NCI-H226 (cell line): ENCODE measurements around the gene PPFIBP2.

Experiments used
- DNase-seq: peaks from one replicate; pipeline ENCODE4 v3.0.0-alpha.2; 2015

The PPFIBP2 gene

DNA sequence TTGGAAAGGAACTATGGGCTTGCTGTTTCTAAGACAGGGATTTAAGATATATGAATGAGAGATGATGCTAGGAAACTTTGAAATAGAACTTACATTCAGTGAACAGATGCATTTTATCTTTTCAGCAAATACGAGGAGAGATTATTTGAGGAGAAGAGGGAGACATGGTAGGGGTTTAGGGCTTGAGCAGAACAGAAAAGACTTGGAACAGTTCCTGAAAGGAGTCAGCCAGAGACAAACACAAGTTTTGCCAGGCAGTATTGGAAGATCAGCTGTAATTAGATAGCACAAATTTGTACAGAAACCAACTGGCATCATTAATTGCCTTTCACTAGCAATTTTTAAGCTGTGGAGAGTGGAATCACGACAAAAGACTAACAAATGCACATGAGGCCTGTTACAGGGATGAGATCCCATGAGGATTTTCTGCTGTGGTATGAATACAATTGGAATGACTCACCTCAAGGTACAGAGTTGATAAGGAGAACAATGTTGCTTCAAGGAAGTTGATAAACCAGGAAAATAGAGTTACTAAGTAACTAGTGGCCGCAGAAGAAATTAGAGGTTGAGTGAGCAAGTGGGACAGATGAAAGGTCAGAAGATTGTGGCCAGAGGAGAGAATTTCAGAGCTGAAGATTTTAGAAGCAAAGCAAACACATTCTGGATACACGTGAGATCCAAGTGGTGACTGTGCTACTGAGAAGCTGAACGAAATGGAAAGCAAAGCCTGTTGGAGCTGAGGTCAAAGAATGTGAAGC is 91.6 kb downstream of the PPFIBP2 start:
- DNase-seq: peak; percentile 96

- DNase-seq: no peak
Observed at GRCh38 chr11:7606496-7606895, 92.7 kb downstream of the PPFIBP2 start.

GRCh38 chr11:7609015-7609414 is 95.2 kb downstream of the PPFIBP2 start:
- no peak for DNase-seq

- no peak for DNase-seq
Observed at GRCh38 chr11:7609521-7609920, 95.7 kb downstream of the PPFIBP2 start.

- no peak for DNase-seq
Observed at GRCh38 chr11:7610393-7610792, 96.6 kb downstream of the PPFIBP2 start.

DNA sequence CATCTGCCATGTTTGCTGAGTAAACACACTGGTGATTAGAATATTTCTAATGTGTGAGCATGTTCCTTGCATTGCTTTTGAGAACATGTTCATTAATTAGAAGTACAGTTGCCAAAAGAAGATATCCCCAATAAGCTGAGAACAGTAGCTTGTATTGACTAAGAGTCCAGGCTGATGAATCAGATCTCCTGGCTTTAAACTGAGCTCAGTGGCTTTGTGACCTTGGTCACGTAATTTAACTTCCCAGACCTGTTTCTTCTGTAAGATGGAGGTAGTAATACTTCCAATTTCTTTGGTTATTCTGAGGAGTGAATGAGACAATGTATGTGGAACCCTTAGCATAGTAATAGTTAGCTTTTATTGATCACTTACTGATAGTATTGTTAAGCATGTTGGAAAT is 97.6 kb downstream of the PPFIBP2 start:
- no peak for DNase-seq

DNA sequence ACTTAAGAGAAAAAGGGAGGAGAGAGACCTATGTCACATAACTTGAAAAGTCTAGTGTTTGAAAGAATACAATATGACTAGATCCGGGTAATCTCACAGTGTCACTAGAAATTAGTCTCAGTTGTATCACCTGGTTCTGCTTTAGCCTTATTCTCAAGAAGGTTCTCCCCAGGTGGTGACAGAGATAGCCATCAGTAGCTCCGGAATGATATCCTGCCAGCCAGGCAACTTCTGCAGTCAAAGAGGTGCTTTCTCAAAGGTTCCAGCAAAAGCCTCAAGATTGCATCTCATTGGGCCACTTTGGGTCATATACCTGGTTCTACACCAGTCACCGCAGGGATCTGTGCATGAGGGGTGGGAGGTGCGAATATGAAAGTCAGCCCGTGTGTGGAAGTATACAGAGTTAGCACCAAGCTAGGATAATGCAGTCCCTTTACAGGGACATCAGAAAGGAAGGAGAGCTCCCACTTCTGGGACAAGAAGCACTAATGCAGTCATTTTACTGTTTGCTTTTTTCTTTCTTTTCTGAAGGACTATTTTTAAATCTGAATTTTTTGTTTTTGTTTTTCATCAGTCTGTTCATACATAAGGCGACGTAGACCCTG is 98.4 kb downstream of the PPFIBP2 start:
- DNase-seq: no peak

- DNase-seq: no peak
Observed at GRCh38 chr11:7612661-7613393, 99.0 kb downstream of the PPFIBP2 start.

DNA sequence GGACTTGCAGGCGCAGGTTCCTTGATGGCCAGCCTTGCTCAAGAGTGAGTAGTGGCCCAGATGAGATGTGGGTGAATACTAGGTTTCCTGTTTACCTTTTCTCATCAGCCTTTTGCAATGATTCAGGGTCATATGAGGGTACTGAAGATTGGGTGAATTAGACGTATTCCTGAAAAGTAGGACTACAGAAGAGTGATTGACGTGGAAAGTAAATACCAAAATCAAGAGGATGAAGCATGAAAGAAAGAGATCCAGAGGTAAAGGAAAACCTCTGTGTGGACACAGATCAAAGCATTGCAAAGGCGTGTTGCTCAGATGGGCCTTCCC is 99.6 kb downstream of the PPFIBP2 start:
- no peak for DNase-seq

GRCh38 chr11:7614656-7615055 is 100.9 kb downstream of the PPFIBP2 start:
- no peak for DNase-seq

GRCh38 chr11:7617032-7617431 is 103.2 kb downstream of the PPFIBP2 start:
- DNase-seq: no peak

GRCh38 chr11:7619322-7619721 is 105.5 kb downstream of the PPFIBP2 start:
- no peak for DNase-seq

DNA sequence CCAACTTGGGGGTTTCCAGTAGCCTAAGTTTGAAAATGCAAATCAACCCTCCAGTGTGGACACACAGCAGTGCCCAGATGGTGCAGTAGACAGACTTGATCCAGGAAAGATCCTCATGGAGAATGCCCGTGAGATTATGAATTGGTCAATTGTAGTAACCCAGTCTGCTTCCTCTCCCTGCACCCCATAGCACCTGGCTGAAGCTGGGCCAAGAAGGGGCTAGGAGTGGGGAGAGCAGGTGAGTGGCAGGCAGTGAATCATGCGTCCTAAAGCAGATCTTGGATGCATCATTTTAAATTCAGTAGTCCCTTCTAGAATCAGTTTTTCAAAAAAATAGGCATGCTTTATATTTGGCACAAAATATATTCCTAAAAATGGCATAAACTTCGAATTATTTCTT is 107.3 kb downstream of the PPFIBP2 start:
- DNase-seq: no peak

DNA sequence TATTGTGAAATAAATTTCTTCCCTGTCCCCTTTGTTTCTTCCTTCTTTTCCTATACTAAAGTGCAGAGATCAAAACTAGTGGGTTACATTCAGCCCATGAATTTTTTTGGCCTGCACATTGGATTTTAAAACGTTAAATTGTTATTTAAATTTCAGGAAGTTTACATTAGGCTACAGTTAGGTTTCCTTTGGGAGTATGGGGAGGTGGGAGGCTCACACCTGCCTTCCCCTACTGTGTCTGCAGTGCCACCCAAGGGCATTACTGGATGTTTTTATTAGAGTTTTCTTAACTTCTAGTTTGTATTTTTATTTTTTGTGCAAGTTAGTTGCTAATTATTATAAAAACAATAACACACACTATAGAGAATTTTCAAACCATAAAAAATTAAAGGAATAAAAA is 107.8 kb downstream of the PPFIBP2 start:
- no peak for DNase-seq

DNA sequence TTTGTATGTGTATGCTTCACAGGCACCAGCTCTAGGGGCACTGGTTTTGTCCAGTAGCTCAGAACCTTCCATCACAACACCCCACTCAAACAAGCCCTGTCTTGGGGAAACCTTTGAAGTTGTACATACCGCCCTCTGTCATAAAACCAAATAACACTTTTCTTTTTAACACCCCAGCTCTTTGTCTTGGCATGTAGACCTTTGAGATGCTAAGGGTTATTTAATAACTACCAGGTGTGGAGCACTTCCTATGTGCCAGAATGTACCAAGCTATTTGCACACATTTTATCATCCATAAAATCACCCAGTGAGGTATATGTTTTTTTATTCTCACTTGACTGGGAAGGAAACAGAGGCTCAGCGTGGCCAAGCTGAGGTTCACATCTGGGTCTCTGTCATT is 108.9 kb downstream of the PPFIBP2 start:
- no peak for DNase-seq

- no peak for DNase-seq
Observed at GRCh38 chr11:7628660-7629059, 114.9 kb downstream of the PPFIBP2 start.

DNA sequence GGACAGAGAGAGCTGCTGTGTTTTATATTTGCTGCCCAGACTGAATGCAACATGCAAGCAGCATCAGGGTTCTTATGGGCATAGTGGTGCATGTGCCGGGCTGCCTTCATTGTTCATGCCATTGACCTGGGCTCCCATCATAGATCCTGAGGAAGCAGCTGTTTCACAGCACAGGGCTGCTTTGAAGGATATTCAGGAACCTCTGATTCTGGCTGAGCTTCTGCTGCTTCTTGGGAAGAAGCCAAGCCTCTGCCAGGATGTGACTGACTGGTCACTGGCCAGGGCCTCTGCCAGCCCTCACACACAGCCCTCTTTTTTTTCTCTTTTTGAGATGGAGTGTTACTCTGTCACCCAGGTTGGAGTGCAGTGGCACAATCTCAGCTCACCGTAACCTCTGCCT is 116.2 kb downstream of the PPFIBP2 start:
- DNase-seq: no peak

GRCh38 chr11:7632211-7632610 is 118.4 kb downstream of the PPFIBP2 start:
- DNase-seq: no peak

DNA sequence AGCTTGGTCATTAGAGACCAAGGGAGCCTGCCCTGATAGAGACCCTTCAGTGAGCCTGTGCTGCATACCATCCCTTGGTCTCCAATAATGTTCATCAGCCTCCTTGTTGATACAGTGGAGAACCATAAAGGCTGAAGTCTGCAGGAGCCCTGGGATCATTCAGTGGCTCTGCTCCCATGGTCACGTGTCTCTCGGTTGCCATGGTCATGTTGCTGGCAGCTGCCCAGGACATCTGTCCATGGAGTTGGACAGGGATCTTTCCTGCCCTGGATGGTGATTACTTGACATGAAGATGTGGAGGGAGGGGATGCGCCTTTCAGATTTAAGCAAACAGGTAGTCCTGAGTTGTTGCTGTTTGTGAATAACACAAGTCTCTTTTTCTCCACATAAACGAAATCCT is 121.3 kb downstream of the PPFIBP2 start:
- DNase-seq: no peak

DNA sequence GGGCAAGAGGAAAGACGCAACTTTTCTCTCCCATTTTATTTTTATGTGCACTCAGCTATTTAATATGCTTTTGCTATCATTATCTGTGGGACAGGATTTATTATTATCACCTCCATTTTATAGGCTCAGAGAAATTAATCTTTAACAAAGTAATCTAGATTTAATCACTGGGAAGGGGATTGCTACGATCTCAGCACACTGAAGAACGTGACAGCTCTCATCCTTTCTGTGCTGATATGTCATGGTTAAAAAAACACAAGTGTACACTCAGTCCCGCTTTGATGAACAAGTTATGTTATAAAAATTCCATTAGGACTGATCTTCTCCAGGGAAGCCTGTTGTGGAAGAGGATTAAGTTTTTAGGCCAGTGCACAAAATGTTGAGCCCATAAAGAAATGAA is 121.9 kb downstream of the PPFIBP2 start:
- DNase-seq: no peak

DNA sequence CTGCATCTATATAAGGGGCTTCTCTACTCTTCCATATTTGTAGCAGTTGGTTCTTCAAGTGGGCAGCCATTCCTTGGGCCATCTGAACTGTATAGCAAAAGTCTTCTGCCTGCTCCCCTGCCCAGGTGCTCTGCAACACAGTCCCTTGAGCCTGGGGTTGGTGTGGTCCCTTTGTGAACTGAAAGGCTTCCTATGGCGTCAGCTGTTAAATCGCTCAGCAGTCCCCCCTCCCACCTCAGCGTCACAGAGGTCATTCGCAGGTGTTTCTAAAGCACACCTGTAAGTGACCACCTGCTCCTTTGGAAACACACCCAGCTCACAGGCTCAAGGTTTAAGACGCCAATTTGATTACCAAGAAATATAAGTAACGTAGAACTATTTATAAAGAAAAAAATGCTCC is 122.6 kb downstream of the PPFIBP2 start:
- no peak for DNase-seq

DNA sequence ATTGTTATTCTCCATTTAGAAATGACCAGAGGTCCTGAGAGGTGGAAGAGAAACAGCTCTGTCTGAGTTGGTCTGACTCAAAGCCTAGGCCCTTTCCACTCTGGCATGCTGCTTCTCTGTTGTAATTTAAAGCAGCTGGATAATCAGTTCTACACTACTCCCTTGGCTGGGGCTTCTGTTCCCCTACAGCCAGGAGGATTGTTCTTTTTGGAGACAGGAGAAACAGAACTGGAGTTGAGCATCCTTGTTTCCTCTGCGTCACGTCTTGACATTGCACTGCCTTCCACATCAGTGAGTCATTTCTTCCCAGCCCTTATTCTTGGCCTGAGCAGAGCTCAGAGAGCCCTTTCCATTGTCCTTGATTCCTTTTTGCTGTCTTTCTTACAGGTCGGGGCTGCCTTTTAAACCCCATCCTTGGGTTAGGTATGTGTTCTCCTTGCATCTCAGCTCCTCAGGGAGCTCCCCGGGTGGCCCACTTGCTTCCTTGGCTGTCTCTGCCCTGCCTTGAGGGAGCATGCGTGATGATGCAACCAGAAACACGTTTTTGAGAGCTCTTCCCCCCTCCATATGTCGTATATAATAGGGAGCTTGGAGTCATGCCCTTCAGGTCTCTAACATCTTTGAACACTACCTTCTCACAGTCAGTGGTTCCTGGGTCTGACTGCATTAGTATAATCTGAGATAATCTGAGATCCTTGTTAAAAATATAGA is 123.8 kb downstream of the PPFIBP2 start:
- DNase-seq: peak; percentile 12
